ENCODE measurements around the gene PDE8A. TPM values are rescaled to one million over a fixed set of nuclear protein-coding genes. Genes with fewer than 3 reads are reported as not detected.
A peak's percentile ranks its signal among the peaks of the same experiment; 100 is the strongest.

Gene PDE8A
- total and polyA plus RNA-seq, 2 of the 13 experiments (the other 11 are each of a cell fraction or from before 2014, with no cell fraction given) = 26.3 to 48.5 TPM

GRCh38 chr15:84981054-84981710 lies 474 bp upstream of the PDE8A start:
- ATAC-seq (peak; percentile 72), DNase-seq (ENCODE audit: low spot score) (peak; percentile 89), FAIRE-seq (peak; percentile 49)
- peak overlapping the region; percentile 89 for H3K4me2 ChIP-seq (ENCODE audit: low read depth, low read length)
- peak overlapping the region; percentile 85 to 91 (median 90); a peak in 5 of 6 replicates for H3K4me3 ChIP-seq (replicated peaks in 1 of 3; ENCODE audit: insufficient read depth in 1 of 3, low read depth in 2 of 3, low read length in 3 of 3)
- H2AFZ ChIP-seq (ENCODE audit: low read length) = no peak overlapping the region
- ChIA-PET POLR2A (interaction anchor here (0.7 to 3.2 kb wide), 12 partner anchors 11 to 265 kb away, joined by 3 to 9 read pairs (median 4); partner anchors contain the start of gene SEC11A), CTCF (ENCODE audit: low intra/inter-chr PET ratio, low total read pairs) (no interaction called here)
- intact Hi-C loops (cut with micrococcal nuclease; ENCODE audit: unreplicated experiment) (no loop called here), in situ Hi-C loops (cut with HindIII; ENCODE audit: extremely low pct_ligation_motif_present, low pct_unique_long_range_greater_than_20kb) (no loop called here)
- H3K4me1 ChIP-seq (ENCODE audit: insufficient read depth, low read length) = peaks cover 55% of the 10 kb centered on the region
- peaks cover 42% of the 10 kb centered on the region for H3K79me2 ChIP-seq (ENCODE audit: insufficient read depth, low read length)
- 0% methylated on average over 12 of the region's 75 CpGs for WGBS (ENCODE audit: low lambda C conversion rate)
- no TSS peak for BruUV-seq (replicated peaks)
- H3K9me3 ChIP-seq (ENCODE audit: low read length) = no peaks in the 10 kb centered on the region
- peak overlapping the region; percentile 82 for H3K9ac ChIP-seq (ENCODE audit: insufficient read depth, low read depth, low read length)
- peak overlapping the region; percentile 86 for H3K27ac ChIP-seq (ENCODE audit: extremely low read length, insufficient read depth, low read length)
- peaks cover 3 to 11% of the 10 kb centered on the region in 2 experiments; a peak in 1 of 5 replicates for H3K27me3 ChIP-seq (ENCODE audit: control insufficient read depth in 1 of 2, insufficient read depth in 2 of 2, low read length in 2 of 2)
- no peaks in the 10 kb centered on the region for H3K36me3 ChIP-seq (replicated peaks in 1 of 2; ENCODE audit: control insufficient read depth in 1 of 2, insufficient read depth in 2 of 2, low read length in 2 of 2)
- peaks cover 11% of the 10 kb centered on the region for H4K20me1 ChIP-seq (ENCODE audit: insufficient read depth, low read length)
- peak; percentile 81; the same call in 1 of the 2 replicates for TF ChIP-seq ZNF121 (CRISPR knock-in tag; IDR thresholded peaks at IDR 0.05)
- peak; percentile 59 for TF ChIP-seq RXRB (CRISPR knock-in tag; IDR thresholded peaks at IDR 0.05; ENCODE audit: borderline replicate concordance)
- TF ChIP-seq ZNF841 (CRISPR knock-in tag; IDR thresholded peaks at IDR 0.05; ENCODE audit: borderline replicate concordance) = no peak
- no peak for TF ChIP-seq FOSL1 (CRISPR knock-in tag; IDR thresholded peaks at IDR 0.05; ENCODE audit: borderline replicate concordance)
- no peak; the same call in 1 of the 2 replicates for TF ChIP-seq ZNF547 (CRISPR knock-in tag; IDR thresholded peaks at IDR 0.05)
- peak; percentile 75 for TF ChIP-seq ZNF609 (CRISPR knock-in tag; IDR thresholded peaks at IDR 0.05; ENCODE audit: borderline replicate concordance)
- TF ChIP-seq GMEB2 (CRISPR knock-in tag; IDR thresholded peaks at IDR 0.05; ENCODE audit: low read depth) = peak; percentile 71
- TF ChIP-seq DNMT3B (CRISPR knock-in tag; conservative IDR thresholded peaks at IDR 0.05) = 0 out of 2 replicates have a peak, but pooled peaks have one; percentile 25
- no peak for TF ChIP-seq FOXJ3 (CRISPR knock-in tag; IDR thresholded peaks at IDR 0.05; ENCODE audit: borderline replicate concordance)
- peak; percentile 93 for TF ChIP-seq ZNF850 (CRISPR knock-in tag; conservative IDR thresholded peaks at IDR 0.05)
- TF ChIP-seq CREB1 (IDR thresholded peaks at IDR 0.05) = peak; percentile 47; the same call in 1 of the 2 replicates
- TF ChIP-seq CREB1 (CRISPR knock-in tag; IDR thresholded peaks at IDR 0.05) = peak; percentile 43; the same call in 1 of the 2 replicates
- no peak for TF ChIP-seq HMG20A (CRISPR knock-in tag; IDR thresholded peaks at IDR 0.05; ENCODE audit: borderline replicate concordance)
- TF ChIP-seq ZNF367 (CRISPR knock-in tag; IDR thresholded peaks at IDR 0.05; ENCODE audit: borderline replicate concordance) = no peak
- peak; percentile 81 for TF ChIP-seq KLF6 (CRISPR knock-in tag; IDR thresholded peaks at IDR 0.05)
- no peak for TF ChIP-seq CENPX (CRISPR knock-in tag; IDR thresholded peaks at IDR 0.05)
- no peak for TF ChIP-seq HNF4A (CRISPR knock-in tag; IDR thresholded peaks at IDR 0.05)
- TF ChIP-seq REXO4 (CRISPR knock-in tag; IDR thresholded peaks at IDR 0.05; ENCODE audit: borderline replicate concordance) = no peak
- no peak; the same call in 1 of the 2 replicates for TF ChIP-seq PRMT3 (CRISPR knock-in tag; IDR thresholded peaks at IDR 0.05; ENCODE audit: borderline replicate concordance, low read depth)
- no peak for TF ChIP-seq MTA1 (CRISPR knock-in tag; IDR thresholded peaks at IDR 0.05; ENCODE audit: borderline replicate concordance)
